ENCODE results near the gene SOX5.

The SOX5 gene

GRCh38 chr12:23659131-23659530 lies 290.3 kb downstream of the SOX5 start:
- no peaks in the 10 kb centered on the region for H3K4me1 ChIP-seq (ENCODE audit: insufficient read depth, poor library complexity, severe bottlenecking)
- TF ChIP-seq, protein P1, sequence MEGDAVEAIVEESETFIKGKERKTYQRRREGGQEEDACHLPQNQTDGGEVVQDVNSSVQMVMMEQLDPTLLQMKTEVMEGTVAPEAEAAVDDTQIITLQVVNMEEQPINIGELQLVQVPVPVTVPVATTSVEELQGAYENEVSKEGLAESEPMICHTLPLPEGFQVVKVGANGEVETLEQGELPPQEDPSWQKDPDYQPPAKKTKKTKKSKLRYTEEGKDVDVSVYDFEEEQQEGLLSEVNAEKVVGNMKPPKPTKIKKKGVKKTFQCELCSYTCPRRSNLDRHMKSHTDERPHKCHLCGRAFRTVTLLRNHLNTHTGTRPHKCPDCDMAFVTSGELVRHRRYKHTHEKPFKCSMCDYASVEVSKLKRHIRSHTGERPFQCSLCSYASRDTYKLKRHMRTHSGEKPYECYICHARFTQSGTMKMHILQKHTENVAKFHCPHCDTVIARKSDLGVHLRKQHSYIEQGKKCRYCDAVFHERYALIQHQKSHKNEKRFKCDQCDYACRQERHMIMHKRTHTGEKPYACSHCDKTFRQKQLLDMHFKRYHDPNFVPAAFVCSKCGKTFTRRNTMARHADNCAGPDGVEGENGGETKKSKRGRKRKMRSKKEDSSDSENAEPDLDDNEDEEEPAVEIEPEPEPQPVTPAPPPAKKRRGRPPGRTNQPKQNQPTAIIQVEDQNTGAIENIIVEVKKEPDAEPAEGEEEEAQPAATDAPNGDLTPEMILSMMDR (IDR thresholded peaks at IDR 0.05; ENCODE audit: poor library complexity, severe bottlenecking) = no peak
- H3K4me3 ChIP-seq (ENCODE audit: severe bottlenecking) = no peak overlapping the region
- H3K27me3 ChIP-seq (ENCODE audit: insufficient read depth, poor library complexity, severe bottlenecking) = no peaks in the 10 kb centered on the region
- DNase-seq (ENCODE audit: low spot score) (no peak), ATAC-seq (ENCODE audit: low read depth) (no peak)
- H3K9me3 ChIP-seq (ENCODE audit: severe bottlenecking) = no peaks in the 10 kb centered on the region
- H3K36me3 ChIP-seq (ENCODE audit: low read depth) = no peaks in the 10 kb centered on the region
- H3K27ac ChIP-seq (ENCODE audit: poor library complexity, severe bottlenecking) = no peak overlapping the region

- no peaks in the 10 kb centered on the region for H3K27me3 ChIP-seq (ENCODE audit: insufficient read depth, poor library complexity, severe bottlenecking)
- TF ChIP-seq, protein P1 (IDR thresholded peaks at IDR 0.05; ENCODE audit: poor library complexity, severe bottlenecking) = no peak
Observed at GRCh38 chr12:23657598-23657997, 291.9 kb downstream of the SOX5 start.

GRCh38 chr12:23655884-23656283 lies 293.6 kb downstream of the SOX5 start:
- Histone ChIP-seq H3K27me3 (ENCODE audit: insufficient read depth, poor library complexity, severe bottlenecking) (no peaks in the 10 kb centered on the region), H3K4me1 (ENCODE audit: insufficient read depth, poor library complexity, severe bottlenecking) (no peaks in the 10 kb centered on the region), H3K27ac (ENCODE audit: poor library complexity, severe bottlenecking) (no peak overlapping the region), H3K9me3 (ENCODE audit: severe bottlenecking) (no peaks in the 10 kb centered on the region), H3K4me3 (ENCODE audit: severe bottlenecking) (no peak overlapping the region), H3K36me3 (ENCODE audit: low read depth) (no peaks in the 10 kb centered on the region)
- ATAC-seq (ENCODE audit: low read depth) (no peak), DNase-seq (ENCODE audit: low spot score) (no peak)
- TF ChIP-seq, protein P1 (IDR thresholded peaks at IDR 0.05; ENCODE audit: poor library complexity, severe bottlenecking) = no peak

More at GRCh38 chr12:23657598-23657997, 291.9 kb downstream of the SOX5 start:
- H3K4me1 ChIP-seq (ENCODE audit: insufficient read depth, poor library complexity, severe bottlenecking) = no peaks in the 10 kb centered on the region
- DNase-seq (ENCODE audit: low spot score) (no peak), ATAC-seq (ENCODE audit: low read depth) (no peak)
- no peak overlapping the region for H3K4me3 ChIP-seq (ENCODE audit: severe bottlenecking)
- H3K9me3 ChIP-seq (ENCODE audit: severe bottlenecking) = no peaks in the 10 kb centered on the region
- no peaks in the 10 kb centered on the region for H3K36me3 ChIP-seq (ENCODE audit: low read depth)
- no peak overlapping the region for H3K27ac ChIP-seq (ENCODE audit: poor library complexity, severe bottlenecking)

- Histone ChIP-seq H3K36me3 (ENCODE audit: low read depth) (no peaks in the 10 kb centered on the region), H3K9me3 (ENCODE audit: severe bottlenecking) (no peaks in the 10 kb centered on the region), H3K27ac (ENCODE audit: poor library complexity, severe bottlenecking) (no peak overlapping the region), H3K27me3 (ENCODE audit: insufficient read depth, poor library complexity, severe bottlenecking) (no peaks in the 10 kb centered on the region), H3K4me3 (ENCODE audit: severe bottlenecking) (no peak overlapping the region), H3K4me1 (ENCODE audit: insufficient read depth, poor library complexity, severe bottlenecking) (no peaks in the 10 kb centered on the region)
- TF ChIP-seq, protein P1 (IDR thresholded peaks at IDR 0.05; ENCODE audit: poor library complexity, severe bottlenecking) = no peak
- ATAC-seq (ENCODE audit: low read depth) (no peak), DNase-seq (ENCODE audit: low spot score) (no peak)
Observed at GRCh38 chr12:23655112-23655511, 294.4 kb downstream of the SOX5 start.

GRCh38 chr12:23648546-23648945 lies 300.9 kb downstream of the SOX5 start:
- Histone ChIP-seq H3K4me3 (ENCODE audit: severe bottlenecking) (no peak overlapping the region), H3K27me3 (ENCODE audit: insufficient read depth, poor library complexity, severe bottlenecking) (no peaks in the 10 kb centered on the region), H3K9me3 (ENCODE audit: severe bottlenecking) (no peaks in the 10 kb centered on the region), H3K4me1 (ENCODE audit: insufficient read depth, poor library complexity, severe bottlenecking) (no peaks in the 10 kb centered on the region), H3K36me3 (ENCODE audit: low read depth) (no peaks in the 10 kb centered on the region), H3K27ac (ENCODE audit: poor library complexity, severe bottlenecking) (no peak overlapping the region)
- TF ChIP-seq, protein P1 (IDR thresholded peaks at IDR 0.05; ENCODE audit: poor library complexity, severe bottlenecking) = no peak
- no peak for DNase-seq (ENCODE audit: low spot score)
- ATAC-seq (ENCODE audit: low read depth) = no peak
